Cerebellar nuclear complex (tissue), 1 donor: Measurements from ENCODE around the gene MLH3.

Experiments
- DNase-seq, 2 experiments: peaks; one replicate each; lab custom pipeline; 2025; lab: John Stamatoyannopoulos, UW

The MLH3 gene

GRCh38 chr14:74985028-74985310 lies 66.3 kb downstream of the MLH3 start:
- no peak for DNase-seq

DNA sequence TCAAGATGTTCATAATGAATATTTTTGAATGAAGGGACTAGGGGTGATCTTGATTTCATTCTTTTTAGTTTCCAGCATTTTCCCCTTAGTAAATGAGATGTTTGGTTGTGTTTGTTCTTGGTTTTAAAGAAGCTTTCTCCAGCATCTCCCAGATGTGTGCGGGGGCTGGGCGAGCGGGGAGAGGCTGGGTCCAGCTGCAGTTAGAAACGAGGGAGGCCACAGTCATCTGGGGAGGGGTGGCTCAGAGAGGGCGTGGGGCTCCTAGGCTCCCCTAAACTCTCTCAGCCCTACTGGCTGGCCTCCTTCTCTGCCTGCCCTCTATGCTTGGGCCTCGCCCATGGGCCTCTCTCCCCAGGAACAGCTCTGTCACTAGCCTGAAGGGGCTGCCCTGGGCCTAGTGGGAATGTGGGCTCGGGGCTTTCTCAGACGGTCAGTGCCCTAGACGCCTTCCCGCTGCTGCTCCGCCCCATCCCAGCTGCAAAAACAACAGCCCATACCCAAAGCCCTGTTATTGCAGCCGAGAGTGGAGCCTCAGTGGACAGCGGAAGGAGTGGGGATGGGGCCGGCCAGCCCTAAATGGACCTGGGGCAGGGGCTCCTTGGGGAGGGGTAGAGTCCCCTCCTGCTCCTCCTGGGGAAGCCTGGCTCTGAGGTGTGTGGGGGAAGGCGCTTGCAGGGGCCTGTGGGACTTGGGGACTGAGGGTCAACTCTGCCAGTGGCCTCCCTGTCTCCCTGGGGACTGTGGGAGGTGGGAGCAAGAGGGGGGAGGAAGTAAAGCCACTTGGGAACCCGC lies 66.8 kb downstream of the MLH3 start:
- DNase-seq: no peak

GRCh38 chr14:74983343-74983742 lies 67.9 kb downstream of the MLH3 start:
- no peak for DNase-seq

DNA sequence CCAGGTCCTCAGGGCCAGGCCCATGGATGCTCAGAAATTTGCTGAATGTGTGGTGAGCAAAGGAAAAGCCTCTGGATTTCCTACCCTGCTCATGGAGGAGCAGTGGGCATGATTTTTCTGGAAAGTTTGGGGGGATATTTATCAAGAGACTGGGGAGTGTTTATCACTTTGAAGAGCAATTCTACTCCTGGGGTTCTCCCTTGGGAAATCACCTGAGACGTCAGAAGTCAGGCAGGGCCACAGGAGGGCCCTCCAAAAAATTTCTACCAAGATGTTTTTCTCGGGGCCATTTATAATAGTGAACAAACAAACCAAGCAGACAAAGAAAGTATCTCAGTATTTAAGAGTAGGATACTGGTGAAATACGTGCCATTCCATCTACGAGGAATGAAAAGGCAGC lies 68.6 kb downstream of the MLH3 start:
- no peak for DNase-seq

DNA sequence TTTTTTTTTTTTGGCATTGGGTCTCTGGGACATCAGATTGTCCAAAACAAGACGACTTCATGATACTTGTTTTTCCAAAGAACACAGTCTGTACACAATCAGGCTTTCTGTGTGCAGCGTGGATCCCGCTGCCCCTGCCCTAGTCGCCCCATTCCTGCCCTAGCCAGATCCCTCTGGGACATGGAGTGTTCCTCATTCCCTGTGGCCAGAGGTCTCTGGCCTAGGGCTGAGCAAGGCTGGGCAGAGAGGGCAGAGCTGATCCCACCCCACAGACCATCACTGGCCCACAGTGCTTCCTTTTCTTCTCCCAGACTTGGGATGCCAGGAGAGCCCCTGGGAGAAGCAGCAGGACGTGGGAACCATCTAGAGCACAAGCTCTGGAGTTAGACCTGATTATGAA lies 69.4 kb downstream of the MLH3 start:
- no peak for DNase-seq

DNA sequence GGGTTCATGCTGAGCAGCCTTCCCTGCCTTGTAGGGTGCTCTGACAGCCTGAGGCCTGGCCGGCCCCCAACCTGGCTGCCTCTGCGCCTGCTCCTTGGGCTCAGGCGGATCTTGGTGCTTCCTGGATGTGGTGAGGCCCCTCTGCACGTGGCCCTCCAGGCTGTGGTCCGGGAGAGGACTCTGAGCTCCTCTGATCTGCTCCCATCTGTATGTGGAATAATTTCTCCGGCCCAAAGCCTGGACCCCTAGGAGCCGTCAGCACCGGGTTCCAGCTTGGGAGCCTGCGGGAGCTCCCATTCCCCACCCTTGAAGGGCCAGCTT lies 69.8 kb downstream of the MLH3 start:
- no peak for DNase-seq

DNA sequence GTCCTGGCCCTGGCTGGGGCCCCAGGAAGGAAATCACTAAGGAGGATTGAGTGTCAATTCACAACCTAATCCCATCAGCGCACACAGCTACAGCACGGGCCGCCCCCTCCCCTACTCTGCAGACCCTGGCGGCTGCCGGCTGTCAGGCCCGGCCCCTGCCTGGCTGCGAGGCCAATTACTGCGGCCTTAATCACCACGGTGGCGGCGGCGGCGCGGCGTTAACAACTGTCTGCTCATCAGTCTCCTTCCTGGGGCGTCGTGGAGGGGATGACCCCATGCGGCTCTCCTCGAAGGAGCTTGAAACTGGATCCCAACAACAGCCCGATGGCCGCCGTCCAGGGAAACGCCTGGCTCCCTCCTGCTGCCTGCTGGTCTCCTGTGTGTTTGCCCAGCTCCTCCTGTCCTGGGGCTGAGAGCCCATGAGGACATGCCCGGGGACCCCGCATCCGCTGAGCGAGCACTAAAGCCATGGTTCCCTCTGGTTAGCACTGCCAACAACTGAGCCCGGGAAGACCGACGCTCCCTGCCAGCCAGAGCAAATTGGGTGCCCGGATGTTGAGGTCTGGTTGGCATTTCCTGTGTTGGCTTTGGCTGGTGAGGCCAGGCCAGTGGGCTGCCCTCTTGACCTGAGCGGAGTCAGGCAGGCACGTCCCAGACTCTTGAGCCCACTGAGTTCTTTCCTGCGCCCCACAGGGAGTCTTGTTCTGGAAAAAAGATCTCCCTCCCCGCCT lies 70.4 kb downstream of the MLH3 start:
- DNase-seq: no peak

GRCh38 chr14:74980398-74980730 lies 70.9 kb downstream of the MLH3 start:
- no peak for DNase-seq

- DNase-seq: no peak
Measured at GRCh38 chr14:74979442-74980397, 71.5 kb downstream of the MLH3 start.

DNA sequence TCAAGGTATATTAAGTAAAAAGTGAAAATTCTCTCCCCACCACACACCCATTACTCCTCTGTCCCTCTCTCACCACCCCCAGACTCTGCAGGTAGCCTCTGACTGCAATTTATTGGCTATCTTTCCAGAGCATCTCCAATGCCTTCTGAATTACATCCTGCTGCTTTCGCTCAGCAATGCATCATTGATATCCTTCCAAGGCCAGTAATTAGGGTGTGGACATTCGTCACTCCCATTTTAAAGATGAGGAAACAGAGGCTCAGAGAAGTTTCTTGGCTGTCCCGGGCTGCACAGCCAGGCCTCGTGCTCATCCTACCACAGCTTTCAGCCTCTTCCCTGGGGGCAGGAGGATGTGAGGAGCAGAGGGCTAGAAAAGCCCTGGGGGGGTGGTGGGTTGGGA lies 72.2 kb downstream of the MLH3 start:
- no peak for DNase-seq

- DNase-seq: no peak
Measured at GRCh38 chr14:74978416-74978947, 72.8 kb downstream of the MLH3 start.

DNA sequence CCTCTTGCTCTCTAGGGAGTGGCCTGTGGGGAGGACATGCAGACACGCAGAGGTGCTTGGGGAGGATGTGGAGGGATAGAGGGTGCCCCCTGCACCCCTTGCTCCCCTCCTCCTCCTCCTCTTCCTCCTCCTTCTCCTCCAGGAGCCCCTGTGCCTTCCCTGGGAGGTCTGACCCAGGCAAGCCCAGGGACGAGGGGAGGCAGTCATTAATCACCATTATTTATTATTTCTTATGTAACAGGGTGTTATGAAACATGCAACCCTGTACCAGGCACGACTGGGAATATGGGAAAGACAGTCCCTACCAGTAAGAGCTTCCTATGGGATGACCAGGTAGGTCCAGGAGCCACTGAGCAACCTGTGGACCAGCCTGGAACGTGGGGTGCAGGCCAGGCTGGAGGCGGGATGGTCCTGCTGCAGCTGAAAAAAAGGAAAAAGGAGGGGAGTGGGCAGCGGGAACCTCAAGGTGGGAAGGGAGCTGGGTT lies 73.3 kb downstream of the MLH3 start:
- no peak for DNase-seq

- DNase-seq: no peak
Measured at GRCh38 chr14:74977164-74977900, 73.9 kb downstream of the MLH3 start.

- no peak for DNase-seq
Measured at GRCh38 chr14:74976264-74977113, 74.8 kb downstream of the MLH3 start.

GRCh38 chr14:74975059-74975810 lies 76.0 kb downstream of the MLH3 start:
- no peak for DNase-seq

DNA sequence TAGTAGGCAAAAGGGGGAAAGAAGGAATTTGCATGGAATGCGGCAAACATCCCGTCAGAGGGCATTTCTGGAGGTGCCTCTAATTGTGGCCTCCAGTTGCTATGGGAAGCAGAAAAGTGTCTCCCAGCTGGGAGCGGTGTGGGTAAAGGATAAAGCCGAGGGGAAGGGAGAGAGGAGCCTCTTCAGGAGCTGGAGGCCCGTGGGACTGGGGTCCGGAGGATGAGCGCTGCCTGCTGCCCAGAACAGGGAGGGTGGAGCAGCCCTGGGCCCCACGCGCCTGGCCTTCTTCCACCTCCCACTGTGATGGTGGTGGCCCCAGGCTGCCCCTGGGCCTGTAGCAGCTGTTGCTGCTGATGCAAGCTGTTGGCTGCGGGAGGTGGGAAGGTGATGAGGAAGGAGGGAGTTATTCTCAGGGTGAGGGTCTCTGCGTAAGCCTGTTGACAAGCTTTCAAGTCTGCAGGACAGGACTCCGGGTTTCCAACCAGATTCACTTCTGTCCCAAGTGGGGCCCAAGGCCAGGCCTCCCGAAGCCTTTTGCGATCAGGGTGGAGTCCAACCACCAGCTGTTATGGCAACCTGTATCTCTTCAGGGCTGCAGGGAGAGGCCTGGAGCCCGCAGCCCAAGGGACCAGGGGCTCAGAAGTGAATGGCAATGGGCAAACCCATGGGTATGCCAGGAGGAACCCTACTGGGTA lies 76.8 kb downstream of the MLH3 start:
- DNase-seq: no peak

DNA sequence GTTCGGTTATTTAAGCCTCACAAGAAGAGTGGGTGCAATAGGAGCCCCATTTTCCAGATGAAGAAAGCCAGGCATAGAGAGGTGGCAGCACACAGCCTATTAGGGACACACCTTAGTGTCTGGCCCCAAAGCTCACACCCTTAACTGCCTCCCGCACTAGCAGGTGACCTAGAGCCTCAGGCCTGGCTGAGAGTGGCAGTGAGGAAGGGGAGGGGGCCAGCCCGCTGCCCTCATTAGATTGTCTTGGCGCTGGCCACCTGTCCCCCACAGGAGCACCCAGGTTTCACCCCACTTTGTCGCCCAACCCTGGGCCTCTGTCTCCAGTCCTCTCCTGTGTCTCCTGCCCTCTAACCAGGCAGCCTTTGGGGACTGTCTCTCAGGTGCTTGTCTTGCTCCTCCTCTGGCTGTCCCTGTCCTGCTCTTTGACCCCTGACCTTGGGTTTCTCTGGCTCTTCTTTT lies 77.3 kb downstream of the MLH3 start:
- no peak for DNase-seq

DNA sequence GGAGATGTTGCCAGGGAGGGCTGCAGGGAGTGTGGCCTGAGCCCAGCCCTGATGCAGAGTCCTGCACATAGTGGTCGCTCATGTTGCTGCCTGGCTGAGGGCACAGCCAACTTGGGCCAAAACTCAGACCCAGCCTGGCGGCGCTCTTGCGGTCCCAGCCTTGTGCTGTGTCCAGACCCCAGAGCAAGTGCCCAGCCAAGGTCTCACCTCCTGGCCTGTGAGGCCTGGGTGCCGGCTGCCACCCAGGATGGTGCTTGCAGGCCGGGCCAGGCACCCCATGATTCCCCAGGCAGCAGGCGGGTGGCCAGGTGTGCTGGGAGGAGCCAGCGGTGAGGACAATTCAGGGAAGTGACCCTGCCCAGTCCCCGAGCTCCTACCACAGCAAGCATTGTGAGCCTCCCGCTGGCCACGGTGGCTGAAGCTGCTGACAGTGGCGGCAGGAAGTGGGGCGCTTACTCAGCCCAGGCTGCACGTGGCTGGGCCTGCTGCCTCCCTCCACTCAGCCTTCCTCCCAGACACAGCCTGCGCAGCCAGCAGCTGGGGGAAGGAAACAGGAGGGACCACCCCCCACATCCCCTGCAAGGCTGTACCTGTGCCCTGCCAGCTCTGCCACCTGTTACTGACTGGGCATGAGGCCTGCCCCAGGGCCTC lies 78.1 kb downstream of the MLH3 start:
- no peak for DNase-seq

DNA sequence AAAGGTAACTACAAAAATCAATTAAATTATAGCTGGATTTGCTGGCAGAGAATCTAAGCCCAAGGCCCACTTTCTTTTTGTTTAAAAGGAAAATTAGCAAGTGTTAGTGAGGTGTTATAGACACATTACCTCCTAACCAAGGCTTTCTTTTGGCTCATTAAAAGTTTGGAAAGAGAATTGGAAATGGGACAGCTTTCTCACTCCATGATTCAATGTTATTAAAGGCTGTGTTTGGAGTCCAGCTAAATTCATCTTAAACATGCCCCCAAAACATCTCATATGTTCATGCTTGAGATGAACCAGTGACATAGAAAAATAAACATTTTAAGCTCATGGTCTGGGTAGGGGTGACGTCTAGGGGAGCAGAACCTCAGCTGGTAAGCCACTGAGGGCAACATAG lies 82.5 kb downstream of the MLH3 start:
- no peak for DNase-seq
